Tibial nerve (tissue), 4 donors: Measurements from ENCODE around the gene RNF220. TPM values are rescaled to one million over a fixed set of nuclear protein-coding genes. Genes with fewer than 3 reads are reported as not detected.

Source experiments
- DNase-seq, 2 donors: peaks; one replicate each; pipeline ENCODE4 v3.0.0-alpha.2; 2019; ENCODE audit warnings: low spot score in 2 of 2
- H3K27ac ChIP-seq, 4 donors: fragments of 200-600 bp; sonication (generic) in 3 of 4; one replicate each; pipeline ENCODE4 v1.5.1; 2017 to 2019; ENCODE audit warnings: mild to moderate bottlenecking in 1 of 4
- H3K27me3 ChIP-seq, 2 donors: fragments of 200-600 bp; sonication (generic) in 1 of 2; one replicate each; pipeline versions ENCODE4 v1.5.1 to v1.6.0; 2017 to 2019
- H3K36me3 ChIP-seq, 3 donors: fragments of 200-600 bp; sonication (generic); one replicate each; pipeline ENCODE4 v1.5.1; 2018 to 2019
- H3K4me1 ChIP-seq, 4 donors: fragments of 200-600 bp; sonication (generic) in 3 of 4; one replicate each; pipeline ENCODE4 v1.5.1; 2017 to 2019
- H3K4me3 ChIP-seq, 4 donors: fragments of 200-600 bp; sonication (generic) in 3 of 4; one replicate each; pipeline ENCODE4 v1.5.1; 2017 to 2019; ENCODE audit warnings: mild to moderate bottlenecking in 1 of 4, moderate library complexity in 1 of 4
- H3K9me3 ChIP-seq, 4 donors: fragments of 200-600 bp; sonication (generic) in 3 of 4; one replicate each; pipeline ENCODE4 v1.5.1; 2017 to 2019
- CTCF ChIP-seq, 5 experiments: fragments of 200-600 bp in 3 of 5; fragments of 450-650 bp in 2 of 5; sonication (generic) in 3 of 5; IDR thresholded peaks; one replicate each; pipeline ENCODE4 v1.5.1; 2016 to 2019; ENCODE audit warnings: antibody characterized with exemption in 5 of 5, mild to moderate bottlenecking in 3 of 5, moderate library complexity in 2 of 5
- EP300 ChIP-seq, 2 donors: sonication (generic); formaldehyde crosslinking; IDR thresholded peaks; one replicate each; pipeline ENCODE4 v1.6.1; 2017; ENCODE audit warnings: antibody characterized with exemption in 2 of 2, mild to moderate bottlenecking in 1 of 2
- POLR2A ChIP-seq, 2 donors: fragments of 450-650 bp; IDR thresholded peaks; one replicate each; pipeline ENCODE4 v1.6.1; 2017; ENCODE audit warnings: antibody characterized with exemption in 2 of 2, mild to moderate bottlenecking in 2 of 2, moderate library complexity in 2 of 2
- WGBS, 2 donors: methylation state at CpG; one replicate each; pipeline ENCODE4 v1.1.5; 2018; 5-methylcytosine and 5-hydroxymethylcytosine counted together
- total RNA-seq, 4 donors: library from RNA; depleted of rRNA; stranded (reverse); fragments of >200 nt; gene quantifications; one replicate each; pipeline ENCODE4 v1.1.0, GENCODE V29; 2016

The RNF220 gene
- total RNA-seq, 4 donors from 2014 or later = 110 to 151 (median 114) TPM

GRCh38 chr1:44481701-44482100, 76.6 kb downstream of the RNF220 start:
- Histone ChIP-seq H3K36me3 (no peaks in the 10 kb centered on the region), H3K27ac (no peak overlapping the region), H3K27me3 (no peaks in the 10 kb centered on the region), H3K9me3 (no peaks in the 10 kb centered on the region), H3K4me1 (peaks cover 0 to 19% (median 8%) of the 10 kb centered on the region in 4 donors), H3K4me3 (no peak overlapping the region)
- WGBS, 2 donors = 60 to 71% methylated on average over 2 of the region's 2 CpGs
- no peak for DNase-seq
- TF ChIP-seq CTCF (IDR thresholded peaks at IDR 0.05) (no peak), POLR2A (IDR thresholded peaks at IDR 0.05) (no peak), EP300 (IDR thresholded peaks at IDR 0.05) (no peak)

- H3K4me1 ChIP-seq = peaks cover 0 to 19% (median 8%) of the 10 kb centered on the region in 4 donors
- H3K9me3 ChIP-seq = no peaks in the 10 kb centered on the region
- no peaks in the 10 kb centered on the region for H3K27me3 ChIP-seq
- WGBS, 2 donors = 95 to 96% methylated on average over 5 of the region's 5 CpGs
- H3K36me3 ChIP-seq = no peaks in the 10 kb centered on the region
- H3K4me3 ChIP-seq = no peak overlapping the region
- peak overlapping the region in 2 of 4 donors; percentile 32 to 66 for H3K27ac ChIP-seq
- DNase-seq = no peak
- TF ChIP-seq EP300 (IDR thresholded peaks at IDR 0.05) (no peak), CTCF (IDR thresholded peaks at IDR 0.05) (no peak), POLR2A (IDR thresholded peaks at IDR 0.05) (no peak)
These were observed 78.2 kb downstream of the RNF220 start for GRCh38 chr1:44483089-44483874.

GRCh38 chr1:44484155-44484688, 79.2 kb downstream of the RNF220 start:
- 58 to 64% methylated on average over 11 of the region's 11 CpGs for WGBS, 2 donors
- DNase-seq = no peak
- TF ChIP-seq CTCF (IDR thresholded peaks at IDR 0.05) (no peak), POLR2A (IDR thresholded peaks at IDR 0.05) (no peak), EP300 (IDR thresholded peaks at IDR 0.05) (no peak)
- Histone ChIP-seq H3K27me3 (no peaks in the 10 kb centered on the region), H3K36me3 (no peaks in the 10 kb centered on the region), H3K9me3 (no peaks in the 10 kb centered on the region), H3K4me3 (no peak overlapping the region), H3K4me1 (peaks cover 0 to 19% (median 8%) of the 10 kb centered on the region in 4 donors), H3K27ac (peak overlapping the region in 2 of 4 donors; percentile 53 to 66)

- H3K27me3 ChIP-seq = no peaks in the 10 kb centered on the region
- no peak for TF ChIP-seq POLR2A (IDR thresholded peaks at IDR 0.05)
- TF ChIP-seq CTCF (IDR thresholded peaks at IDR 0.05) = no peak
- TF ChIP-seq EP300 (IDR thresholded peaks at IDR 0.05) = no peak
- H3K4me3 ChIP-seq = no peak overlapping the region
- WGBS, 2 donors = 37 to 40% methylated on average over 13 of the region's 13 CpGs
- H3K9me3 ChIP-seq = no peaks in the 10 kb centered on the region
- DNase-seq = no peak
- peak overlapping the region in 2 of 4 donors; percentile 53 to 66 for H3K27ac ChIP-seq
- H3K36me3 ChIP-seq = no peaks in the 10 kb centered on the region
- H3K4me1 ChIP-seq = peaks cover 0 to 19% (median 8%) of the 10 kb centered on the region in 4 donors
These were observed 80.3 kb downstream of the RNF220 start for GRCh38 chr1:44485229-44485933.
